Sigmoid colon (tissue), 7 donors: ENCODE data around the gene MRTFB. TPM values are rescaled to one million over a fixed set of nuclear protein-coding genes. Genes with fewer than 3 reads are reported as not detected.
A peak's percentile ranks its signal among the peaks of the same experiment; 100 is the strongest.
"Not testable (repeated sequence)": the region's sequence is repeated elsewhere in the genome, so short reads cannot be mapped to it uniquely, and the experiment has no call there.

Source experiments
- DNase-seq: peaks from one replicate; pipeline ENCODE4 v3.0.0-alpha.2; 2019
- H3K27ac ChIP-seq, 4 donors: fragments of 200-600 bp; sonication (generic); one replicate each; pipeline ENCODE4 v1.5.1; 2016 to 2019; ENCODE audit warnings: mild to moderate bottlenecking in 1 of 4
- H3K27me3 ChIP-seq, 3 donors: fragments of 200-600 bp; sonication (generic); one replicate each; pipeline ENCODE4 v1.5.1; 2019; ENCODE audit warnings: mild to moderate bottlenecking in 1 of 3
- H3K36me3 ChIP-seq, 4 donors: fragments of 200-600 bp; sonication (generic); one replicate each; pipeline ENCODE4 v1.5.1; 2016 to 2019
- H3K4me1 ChIP-seq, 4 donors: fragments of 200-600 bp; sonication (generic); one replicate each; pipeline ENCODE4 v1.5.1; 2017 to 2019
- H3K4me3 ChIP-seq, 4 donors: fragments of 200-600 bp; sonication (generic); one replicate each; pipeline ENCODE4 v1.5.1; 2017 to 2019; ENCODE audit warnings: mild to moderate bottlenecking in 2 of 4, moderate library complexity in 1 of 4
- H3K9me3 ChIP-seq, 4 donors: fragments of 200-600 bp in 3 of 4; sonication (generic) in 3 of 4; one replicate each; pipeline versions ENCODE4 v1.5.1 to v1.6.1; 2013 to 2019
- CTCF ChIP-seq, 4 experiments: fragments of 450-650 bp in 3 of 4; fragments of 200-600 bp in 1 of 4; IDR thresholded peaks; one replicate each; pipeline ENCODE4 v1.5.1; 2016 to 2019; ENCODE audit warnings: antibody characterized with exemption in 4 of 4, mild to moderate bottlenecking in 3 of 4, moderate library complexity in 2 of 4
- EP300 ChIP-seq, 4 donors: sonication (generic); formaldehyde crosslinking; IDR thresholded peaks; one replicate each; pipeline ENCODE4 v1.6.1; 2017; ENCODE audit warnings: antibody characterized with exemption in 4 of 4
- POLR2A ChIP-seq, 2 donors: fragments of 450-650 bp; IDR thresholded peaks; one replicate each; pipeline ENCODE4 v1.6.1; 2016; ENCODE audit warnings: antibody characterized with exemption in 2 of 2, mild to moderate bottlenecking in 2 of 2, moderate library complexity in 2 of 2
- POLR2AphosphoS5 ChIP-seq, 4 donors: sonication (generic); formaldehyde crosslinking; IDR thresholded peaks; one replicate each; pipeline ENCODE4 v1.6.1; 2017; ENCODE audit warnings: antibody characterized with exemption in 4 of 4
- WGBS, 2 donors: extraction: QIAGEN DNeasy Blood & Tissue Kit; methylation state at CpG; one replicate each; pipeline ENCODE4 v1.1.7; 2013; 5-methylcytosine and 5-hydroxymethylcytosine counted together
- intact Hi-C: fragments of 100-400 bp; cut with DNase I; formaldehyde crosslinking; loops from one replicate; pipeline ENCODE4 v1.15.1; 2023
- polyA plus RNA-seq, 3 donors: library from polyadenylated mRNA; stranded (reverse); fragments of 200-250 nt; gene quantifications; one replicate each; pipeline ENCODE4 v1.2.3, GENCODE V29; 2013
- total RNA-seq, 4 donors: library from RNA; depleted of rRNA; stranded (reverse); fragments of >200 nt; gene quantifications; one replicate each; pipeline ENCODE4 v1.1.0, GENCODE V29; 2016
- donor health status: healthy with polysubstance abuse.
- donor health status: Bipolar disorder and iron deficiency.
- donor health status: healthy.

The MRTFB gene
- total RNA-seq (10 to 100 TPM; 23.2 to 44.6 (median 29.3) TPM), polyA plus RNA-seq (1 to 10 TPM; 4.6 to 9.8 (median 5.4) TPM)

- DNase-seq = peak; percentile 83
- no peaks in the 10 kb centered on the region for H3K36me3 ChIP-seq
- H3K27me3 ChIP-seq = no peaks in the 10 kb centered on the region
- peaks cover 0 to 22% (median 13%) of the 10 kb centered on the region in 4 donors for H3K4me1 ChIP-seq
- intact Hi-C loops = loop anchor here (5.0 kb wide), 2 partner anchors 116 to 149 kb away; partner anchors contain the start of gene ERCC4
- 1% methylated on average over 86 of the region's 86 CpGs for WGBS, 2 donors
- peak within 1 kb of the TSS; percentile 78 to 84 (median 82) for H3K27ac ChIP-seq
- peak in 2 of 4 donors; percentile 49 to 53 for TF ChIP-seq POLR2AphosphoS5 (IDR thresholded peaks at IDR 0.05)
- no peak for TF ChIP-seq CTCF (IDR thresholded peaks at IDR 0.05)
- TF ChIP-seq POLR2A (IDR thresholded peaks at IDR 0.05) = no peak
- TF ChIP-seq EP300 (IDR thresholded peaks at IDR 0.05) = no peak
- H3K9me3 ChIP-seq = no peaks in the 10 kb centered on the region
- H3K4me3 ChIP-seq = peak within 1 kb of the TSS; percentile 91 to 96 (median 94)
Observed at GRCh38 chr16:14070877-14071575, at the start of gene MRTFB. TSS of gene MRTFB (plus strand) at chr16:14071319. CDS start at chr16:14140607, 69,288 bp downstream.

GRCh38 chr16:14023526-14023925 is 47.6 kb upstream of the MRTFB start:
- 75 to 89% methylated on average over 4 of the region's 4 CpGs for WGBS, 2 donors
- intact Hi-C loops = not testable (repeated sequence)

GRCh38 chr16:14024283-14024682 is 46.8 kb upstream of the MRTFB start:
- no peaks in the 10 kb centered on the region for H3K4me1 ChIP-seq
- H3K9me3 ChIP-seq = no peaks in the 10 kb centered on the region
- intact Hi-C loops = no loop called here
- no peak for DNase-seq
- TF ChIP-seq CTCF (IDR thresholded peaks at IDR 0.05) (no peak), POLR2A (IDR thresholded peaks at IDR 0.05) (no peak), EP300 (IDR thresholded peaks at IDR 0.05) (no peak), POLR2AphosphoS5 (IDR thresholded peaks at IDR 0.05) (no peak)
- no peaks in the 10 kb centered on the region for H3K36me3 ChIP-seq
- H3K27ac ChIP-seq = no peak overlapping the region
- H3K4me3 ChIP-seq = no peak overlapping the region
- H3K27me3 ChIP-seq = no peaks in the 10 kb centered on the region
- 36 to 40% methylated on average over 2 of the region's 2 CpGs for WGBS, 2 donors

More at GRCh38 chr16:14023526-14023925, 47.6 kb upstream of the MRTFB start:
- not testable (repeated sequence) for H3K27me3 ChIP-seq, H3K9me3 ChIP-seq, H3K27ac ChIP-seq, H3K4me3 ChIP-seq, H3K36me3 ChIP-seq, DNase-seq, H3K4me1 ChIP-seq

GRCh38 chr16:14026572-14027285 is 44.4 kb upstream of the MRTFB start:
- H3K9me3 ChIP-seq = no peaks in the 10 kb centered on the region
- no peaks in the 10 kb centered on the region for H3K4me1 ChIP-seq
- intact Hi-C loops = no loop called here
- whole genome bisulfite sequencing, 2 donors = 97 to 98% methylated on average over 3 of the region's 3 CpGs
- no peak for TF ChIP-seq CTCF (IDR thresholded peaks at IDR 0.05)
- no peak for TF ChIP-seq POLR2AphosphoS5 (IDR thresholded peaks at IDR 0.05)
- TF ChIP-seq POLR2A (IDR thresholded peaks at IDR 0.05) = no peak
- H3K36me3 ChIP-seq = no peaks in the 10 kb centered on the region
- H3K27ac ChIP-seq = no peak overlapping the region
- no peak for DNase-seq
- H3K4me3 ChIP-seq = no peak overlapping the region
- no peaks in the 10 kb centered on the region for H3K27me3 ChIP-seq

- WGBS, 2 donors = 52 to 67% methylated on average over 3 of the region's 3 CpGs
- no peak for TF ChIP-seq POLR2A (IDR thresholded peaks at IDR 0.05)
- TF ChIP-seq CTCF (IDR thresholded peaks at IDR 0.05) = no peak
- TF ChIP-seq EP300 (IDR thresholded peaks at IDR 0.05) = no peak
- TF ChIP-seq POLR2AphosphoS5 (IDR thresholded peaks at IDR 0.05) = no peak
- Histone ChIP-seq H3K27me3 (no peaks in the 10 kb centered on the region), H3K9me3 (no peaks in the 10 kb centered on the region), H3K36me3 (no peaks in the 10 kb centered on the region), H3K4me1 (no peaks in the 10 kb centered on the region), H3K4me3 (no peak overlapping the region), H3K27ac (no peak overlapping the region)
- intact Hi-C loops = no loop called here
- no peak for DNase-seq
Observed at GRCh38 chr16:14028202-14028601, 42.9 kb upstream of the MRTFB start.
